ENCODE data around the gene ARNT2. TPM values are rescaled to one million over a fixed set of nuclear protein-coding genes. Genes with fewer than 3 reads are reported as not detected.

The ARNT2 gene
- total RNA-seq, 2 experiments from 2014 or later = not detected

- no peaks in the 10 kb centered on the region for H3K9me2 ChIP-seq (ENCODE audit: insufficient read depth, low read length)
- H3K9me3 ChIP-seq (ENCODE audit: low read length) = no peaks in the 10 kb centered on the region
- no TSS peak for BruUV-seq (replicated peaks)
- no peak overlapping the region for H3K4me2 ChIP-seq (ENCODE audit: low read length)
- DNase-seq (ENCODE audit: low spot score) = no peak
- intact Hi-C loops (cut with micrococcal nuclease; ENCODE audit: unreplicated experiment) = no loop called here
- no peaks in the 10 kb centered on the region for H3K36me3 ChIP-seq (ENCODE audit: insufficient read depth, low read length)
- ChIA-PET CTCF (ENCODE audit: unreplicated experiment) (no interaction called here), POLR2A (no interaction called here)
- no peaks in the 10 kb centered on the region for H3K4me1 ChIP-seq (ENCODE audit: insufficient read depth, low read length, poor library complexity, severe bottlenecking)
- H2AFZ ChIP-seq (ENCODE audit: low read length) = no peak overlapping the region
- H3K27ac ChIP-seq (ENCODE audit: low read depth, low read length, poor library complexity, severe bottlenecking) = no peak overlapping the region
- H3K79me2 ChIP-seq (ENCODE audit: insufficient read depth, low read depth, low read length) = no peaks in the 10 kb centered on the region
- TF ChIP-seq CTCF (conservative IDR thresholded peaks at IDR 0.05; ENCODE audit: low read length) (no peak), EZH2phosphoT487 (IDR thresholded peaks at IDR 0.05; ENCODE audit: borderline replicate concordance, low read depth, low read length) (no peak)
- H4K20me1 ChIP-seq (ENCODE audit: insufficient read depth, low read length) = no peaks in the 10 kb centered on the region
- H3K4me3 ChIP-seq (ENCODE audit: low read depth, low read length, poor library complexity, severe bottlenecking) = no peak overlapping the region
Observed at GRCh38 chr15:80579611-80580010, 175.4 kb downstream of the ARNT2 start.

DNA sequence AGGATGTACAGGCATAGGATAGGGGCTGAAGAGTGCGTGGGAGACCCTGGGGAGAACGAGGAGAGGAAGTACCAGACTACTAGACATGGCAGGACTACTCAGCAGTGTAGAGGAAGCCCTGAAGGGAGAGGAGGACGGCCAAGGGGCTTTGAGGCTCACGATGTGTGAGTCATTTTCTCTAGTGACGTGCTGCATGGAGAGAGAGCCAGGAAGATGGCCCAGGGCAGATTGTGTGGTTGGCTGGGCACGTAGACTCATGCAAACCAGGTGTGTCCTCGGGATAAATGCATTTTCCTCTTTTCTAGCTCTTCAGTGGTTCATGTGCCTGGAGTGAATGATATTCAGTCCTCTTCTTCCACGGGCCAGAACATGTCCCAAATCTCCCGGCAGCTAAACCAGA, 175.9 kb downstream of the ARNT2 start:
- H3K9me2 ChIP-seq (ENCODE audit: insufficient read depth, low read length) = no peaks in the 10 kb centered on the region
- H2AFZ ChIP-seq (ENCODE audit: low read length) = no peak overlapping the region
- BruUV-seq (replicated peaks) = no TSS peak
- TF ChIP-seq CTCF (conservative IDR thresholded peaks at IDR 0.05; ENCODE audit: low read length) (no peak), EZH2phosphoT487 (IDR thresholded peaks at IDR 0.05; ENCODE audit: borderline replicate concordance, low read depth, low read length) (no peak)
- DNase-seq (ENCODE audit: low spot score) = no peak
- H3K4me1 ChIP-seq (ENCODE audit: insufficient read depth, low read length, poor library complexity, severe bottlenecking) = no peaks in the 10 kb centered on the region
- POLR2A ChIA-PET = no interaction called here
- H3K4me2 ChIP-seq (ENCODE audit: low read length) = no peak overlapping the region
- CTCF ChIA-PET (ENCODE audit: unreplicated experiment) = no interaction called here
- H3K36me3 ChIP-seq (ENCODE audit: insufficient read depth, low read length) = no peaks in the 10 kb centered on the region
- no peaks in the 10 kb centered on the region for H3K9me3 ChIP-seq (ENCODE audit: low read length)
- intact Hi-C loops (cut with micrococcal nuclease; ENCODE audit: unreplicated experiment) = no loop called here
- H3K4me3 ChIP-seq (ENCODE audit: low read depth, low read length, poor library complexity, severe bottlenecking) = no peak overlapping the region
- no peaks in the 10 kb centered on the region for H4K20me1 ChIP-seq (ENCODE audit: insufficient read depth, low read length)
- no peak overlapping the region for H3K27ac ChIP-seq (ENCODE audit: low read depth, low read length, poor library complexity, severe bottlenecking)
- no peaks in the 10 kb centered on the region for H3K79me2 ChIP-seq (ENCODE audit: insufficient read depth, low read depth, low read length)

GRCh38 chr15:80580536-80581260, 176.5 kb downstream of the ARNT2 start:
- intact Hi-C loops (cut with micrococcal nuclease; ENCODE audit: unreplicated experiment) = no loop called here
- H4K20me1 ChIP-seq (ENCODE audit: insufficient read depth, low read length) = no peaks in the 10 kb centered on the region
- DNase-seq (ENCODE audit: low spot score) = no peak
- no peaks in the 10 kb centered on the region for H3K79me2 ChIP-seq (ENCODE audit: insufficient read depth, low read depth, low read length)
- no peaks in the 10 kb centered on the region for H3K9me2 ChIP-seq (ENCODE audit: insufficient read depth, low read length)
- ChIA-PET POLR2A (no interaction called here), CTCF (ENCODE audit: unreplicated experiment) (no interaction called here)
- no peaks in the 10 kb centered on the region for H3K4me1 ChIP-seq (ENCODE audit: insufficient read depth, low read length, poor library complexity, severe bottlenecking)
- no peak overlapping the region for H3K4me2 ChIP-seq (ENCODE audit: low read length)
- no peaks in the 10 kb centered on the region for H3K36me3 ChIP-seq (ENCODE audit: insufficient read depth, low read length)
- no peaks in the 10 kb centered on the region for H3K9me3 ChIP-seq (ENCODE audit: low read length)
- H3K4me3 ChIP-seq (ENCODE audit: low read depth, low read length, poor library complexity, severe bottlenecking) = no peak overlapping the region
- no peak overlapping the region for H2AFZ ChIP-seq (ENCODE audit: low read length)
- TF ChIP-seq EZH2phosphoT487 (IDR thresholded peaks at IDR 0.05; ENCODE audit: borderline replicate concordance, low read depth, low read length) = no peak
- TF ChIP-seq CTCF (conservative IDR thresholded peaks at IDR 0.05; ENCODE audit: low read length) = no peak
- BruUV-seq (replicated peaks) = no TSS peak
- no peak overlapping the region for H3K27ac ChIP-seq (ENCODE audit: low read depth, low read length, poor library complexity, severe bottlenecking)

Measured in OCI-LY7 (cell line).